Stimulated activated memory B cell treated with anti-CD40 and anti-IgM and Interleukin-4, amounts not matched to agents 10 μg/mL and 1 μg/mL and 100 μg/mL, for 72 hours (primary cell): ENCODE data around the gene TTC6.

Experiments
- ATAC-seq: fragments of 150-1000 bp; cut with Tn5 transposase; 2 replicates; pipeline ENCODE4 v1.10.0; 2021
- H3K27ac Mint-ChIP-seq: one replicate; pipeline ENCODE4 v1.8.0; 2022; ENCODE audit warnings: mild to moderate bottlenecking, mixed read lengths
- H3K27me3 Mint-ChIP-seq: one replicate; pipeline ENCODE4 v1.8.0; 2022; ENCODE audit warnings: mixed read lengths
- H3K36me3 Mint-ChIP-seq: one replicate; pipeline ENCODE4 v1.8.0; 2022; ENCODE audit warnings: mixed read lengths
- H3K4me1 Mint-ChIP-seq: one replicate; pipeline ENCODE4 v1.8.0; 2022; ENCODE audit warnings: mixed read lengths
- H3K4me3 Mint-ChIP-seq: one replicate; pipeline ENCODE4 v1.8.0; 2022; ENCODE audit warnings: mild to moderate bottlenecking, moderate library complexity, mixed read lengths
- H3K9me3 Mint-ChIP-seq: one replicate; pipeline ENCODE4 v1.8.0; 2022; ENCODE audit warnings: mixed read lengths

Gene TTC6

DNA sequence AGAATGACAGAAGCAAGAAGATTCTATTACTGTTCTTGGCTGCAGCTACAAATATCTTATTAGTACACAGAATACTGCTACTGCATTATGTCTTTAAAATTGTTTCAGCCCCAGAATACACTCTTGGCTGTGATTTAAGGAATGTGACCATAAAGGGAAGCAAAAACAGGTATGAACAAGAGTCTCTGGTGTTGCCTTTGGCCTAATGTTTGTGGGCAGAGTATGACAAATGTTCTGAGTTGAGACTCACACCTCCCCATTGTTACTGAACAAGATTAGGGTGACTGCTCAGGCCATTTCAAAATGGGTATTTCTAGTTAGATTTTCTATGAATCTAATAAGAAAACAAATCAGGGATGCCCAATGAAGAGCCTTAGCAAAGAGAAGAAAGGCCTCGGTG is 28.5 kb downstream of the TTC6 start:
- ATAC-seq: no peak
- no peak overlapping the region for H3K27ac Mint-ChIP-seq
- H3K4me3 Mint-ChIP-seq: no peak overlapping the region
- H3K9me3 Mint-ChIP-seq: peaks cover 3% of the 10 kb centered on the region
- no peaks in the 10 kb centered on the region for H3K36me3 Mint-ChIP-seq
- H3K27me3 Mint-ChIP-seq: peaks cover 19% of the 10 kb centered on the region
- no peaks in the 10 kb centered on the region for H3K4me1 Mint-ChIP-seq

DNA sequence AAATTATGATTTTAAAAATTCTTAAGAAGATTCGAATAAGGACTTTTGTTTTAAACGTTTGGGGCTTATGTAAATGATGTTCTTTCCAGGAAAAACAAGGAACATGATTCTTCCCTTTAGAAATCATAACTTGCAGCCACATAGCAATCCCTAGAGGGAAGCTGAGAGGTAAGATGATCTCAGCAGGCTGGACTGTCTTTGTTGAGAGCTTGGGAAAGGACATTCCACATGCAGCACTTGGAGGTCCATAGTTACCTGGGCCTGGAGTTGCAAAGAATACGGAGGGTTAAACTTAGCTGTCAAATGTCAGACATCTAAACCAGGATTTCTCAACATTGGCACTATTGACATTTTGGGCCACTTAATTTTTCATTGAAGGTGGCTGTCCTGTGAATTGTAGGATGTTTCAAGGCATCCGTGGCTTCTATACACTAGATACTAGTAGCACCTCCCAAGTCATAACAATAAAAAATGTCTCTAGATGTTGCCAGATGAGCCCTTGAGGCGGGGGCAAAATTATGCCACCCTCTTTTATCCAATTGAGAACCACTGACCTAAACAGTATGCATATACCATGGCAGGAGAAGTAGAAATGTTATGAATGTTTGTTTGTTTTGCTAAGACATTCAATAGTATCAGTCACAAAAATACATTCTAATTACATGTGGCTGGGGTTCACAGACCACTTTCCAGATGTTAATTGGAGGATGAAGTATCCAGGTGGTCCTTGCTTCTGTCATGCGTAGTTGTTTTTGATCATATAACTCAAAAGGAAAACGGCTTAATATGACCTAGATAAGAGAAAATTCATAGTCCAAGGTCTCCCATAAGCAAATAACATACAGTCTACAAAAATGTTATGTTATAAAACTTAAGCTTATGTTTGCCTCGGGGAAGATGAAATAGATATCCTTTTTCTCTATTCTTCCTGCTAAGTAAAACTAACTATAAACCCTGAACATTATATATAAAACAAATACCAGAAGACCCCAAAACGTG is 30.5 kb downstream of the TTC6 start:
- Mint-ChIP-seq H3K4me3 (no peak overlapping the region), H3K9me3 (peaks cover 10% of the 10 kb centered on the region), H3K27ac (no peak overlapping the region), H3K4me1 (no peaks in the 10 kb centered on the region), H3K27me3 (peaks cover 13% of the 10 kb centered on the region), H3K36me3 (no peaks in the 10 kb centered on the region)
- no peak for ATAC-seq

DNA sequence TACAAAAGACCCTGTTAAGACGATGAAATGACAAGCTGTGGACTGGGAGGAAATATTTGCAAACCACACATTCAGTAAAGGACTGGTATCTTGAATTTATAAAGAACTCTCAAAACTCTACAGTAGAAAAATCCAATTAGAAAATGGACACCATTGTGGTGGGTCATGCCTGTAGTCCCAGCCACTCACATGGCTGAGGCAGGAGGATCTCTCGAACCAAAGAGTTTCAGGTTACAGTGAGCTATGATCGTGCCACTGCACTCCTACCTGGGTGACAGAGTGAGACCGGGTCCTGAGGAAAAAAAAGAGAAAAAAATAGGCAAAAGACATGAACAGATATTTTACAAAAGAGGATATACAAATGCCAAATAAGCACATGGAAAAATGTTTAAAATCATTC is 41.9 kb downstream of the TTC6 start:
- Mint-ChIP-seq H3K4me3 (no peak overlapping the region), H3K27me3 (no peaks in the 10 kb centered on the region), H3K4me1 (no peaks in the 10 kb centered on the region), H3K36me3 (no peaks in the 10 kb centered on the region), H3K9me3 (peaks cover 3% of the 10 kb centered on the region), H3K27ac (no peak overlapping the region)
- ATAC-seq: no peak

DNA sequence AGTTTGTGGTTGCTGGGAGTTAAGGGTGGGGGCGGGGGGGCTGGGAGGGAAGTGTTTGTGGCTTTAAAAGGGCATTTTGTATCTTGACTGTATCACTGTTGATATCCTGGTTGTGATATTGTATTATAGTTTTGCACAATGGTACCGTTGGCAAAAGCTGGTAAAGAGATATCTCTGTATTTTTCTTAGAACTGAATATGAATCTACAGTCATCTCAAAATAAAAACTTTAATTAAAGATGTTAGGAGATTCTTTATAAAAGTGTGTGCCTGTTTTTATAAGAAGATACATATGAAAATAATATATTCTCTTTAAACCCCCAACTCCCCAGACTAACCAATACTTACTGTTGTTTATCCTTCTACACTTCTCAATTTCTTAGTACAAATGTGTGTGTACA is 43.2 kb downstream of the TTC6 start:
- Mint-ChIP-seq H3K9me3 (peaks cover 3% of the 10 kb centered on the region), H3K27me3 (no peaks in the 10 kb centered on the region), H3K4me1 (no peaks in the 10 kb centered on the region), H3K27ac (no peak overlapping the region), H3K4me3 (no peak overlapping the region), H3K36me3 (no peaks in the 10 kb centered on the region)
- no peak for ATAC-seq

DNA sequence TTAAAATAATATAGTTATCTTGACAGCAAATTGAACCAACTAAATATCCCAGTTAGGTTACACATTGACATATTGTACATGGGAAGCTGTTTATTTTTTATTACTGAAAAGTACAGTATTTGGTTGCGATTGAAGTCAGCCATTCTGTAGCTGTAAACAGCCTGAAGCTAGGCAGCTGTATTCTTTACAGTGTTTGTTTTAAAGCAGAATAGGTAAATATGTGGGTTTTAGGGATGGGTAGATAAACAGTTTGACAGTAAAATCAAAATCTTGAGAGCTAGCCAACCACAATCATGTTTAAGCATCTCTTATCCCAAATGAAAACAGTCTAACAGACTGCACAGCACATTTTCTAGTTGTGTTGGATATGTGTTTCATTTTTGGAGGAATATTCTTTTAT is 45.7 kb downstream of the TTC6 start:
- H3K36me3 Mint-ChIP-seq: no peaks in the 10 kb centered on the region
- H3K27me3 Mint-ChIP-seq: no peaks in the 10 kb centered on the region
- no peak overlapping the region for H3K4me3 Mint-ChIP-seq
- peaks cover 8% of the 10 kb centered on the region for H3K9me3 Mint-ChIP-seq
- no peak overlapping the region for H3K27ac Mint-ChIP-seq
- no peaks in the 10 kb centered on the region for H3K4me1 Mint-ChIP-seq
- no peak for ATAC-seq

DNA sequence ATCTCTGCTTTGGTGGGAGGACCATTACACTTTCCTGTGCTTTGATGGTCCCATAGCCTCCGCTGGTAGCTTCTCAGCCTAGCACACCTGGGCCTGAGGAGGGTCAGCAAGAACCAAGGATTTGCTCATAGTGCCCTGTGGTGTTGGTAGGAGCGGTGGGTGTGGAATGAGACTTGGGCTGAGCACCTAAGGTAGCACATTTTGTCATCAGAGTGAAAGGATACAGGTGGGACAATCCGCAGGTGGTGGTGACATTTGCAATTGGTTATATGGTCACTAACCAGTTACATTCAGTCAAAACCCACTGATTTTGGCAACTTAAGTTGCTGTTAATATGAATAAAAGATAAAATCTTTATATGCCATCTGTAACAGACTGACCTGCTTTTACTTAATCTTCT is 46.7 kb downstream of the TTC6 start:
- no peaks in the 10 kb centered on the region for H3K27me3 Mint-ChIP-seq
- H3K4me3 Mint-ChIP-seq: no peak overlapping the region
- no peak overlapping the region for H3K27ac Mint-ChIP-seq
- no peaks in the 10 kb centered on the region for H3K36me3 Mint-ChIP-seq
- H3K9me3 Mint-ChIP-seq: peaks cover 4% of the 10 kb centered on the region
- no peak for ATAC-seq
- no peaks in the 10 kb centered on the region for H3K4me1 Mint-ChIP-seq

DNA sequence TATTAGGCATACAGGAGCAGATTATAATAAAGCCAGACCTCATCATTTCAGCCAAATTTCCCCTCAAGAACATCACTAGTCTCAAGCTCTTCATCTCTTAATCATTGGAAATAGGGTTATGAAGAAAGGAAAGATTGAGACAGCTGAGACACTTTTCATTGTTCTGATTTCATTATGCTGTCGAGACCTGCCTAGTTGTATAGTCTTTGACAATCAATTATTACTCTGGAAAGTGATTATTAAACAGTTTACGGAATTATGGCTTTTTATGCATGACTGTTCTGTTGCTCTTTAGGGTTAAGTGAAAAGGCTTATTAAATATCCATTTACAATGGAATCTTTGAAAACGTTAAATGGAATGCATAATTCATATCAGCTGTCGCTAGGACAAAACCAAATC is 48.3 kb downstream of the TTC6 start:
- H3K4me1 Mint-ChIP-seq: no peaks in the 10 kb centered on the region
- no peak overlapping the region for H3K27ac Mint-ChIP-seq
- no peaks in the 10 kb centered on the region for H3K36me3 Mint-ChIP-seq
- H3K9me3 Mint-ChIP-seq: peaks cover 4% of the 10 kb centered on the region
- no peak overlapping the region for H3K4me3 Mint-ChIP-seq
- ATAC-seq: no peak
- H3K27me3 Mint-ChIP-seq: no peaks in the 10 kb centered on the region
